ENCODE results near the gene PPP3R1.

DNA sequence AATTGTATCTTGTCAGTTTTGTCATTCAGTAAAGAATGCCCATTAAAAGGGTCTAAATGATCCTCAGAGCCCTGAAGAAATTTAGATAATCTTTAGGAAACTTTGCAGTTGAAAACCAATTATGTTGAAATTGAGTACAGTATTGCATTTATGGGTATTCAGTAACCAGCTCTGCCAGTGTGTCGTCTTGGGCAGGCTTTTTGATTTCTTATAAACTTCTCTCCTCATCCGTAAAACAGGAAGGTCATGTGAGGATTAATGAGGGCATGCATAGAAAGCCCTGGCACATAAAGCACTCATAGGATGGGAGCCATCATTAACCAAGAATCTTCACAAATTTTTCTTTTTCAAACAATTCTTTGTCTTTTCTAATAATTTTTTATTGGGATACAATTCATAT lies 79.8 kb downstream of the PPP3R1 start:
- TF ChIP-seq, protein P1, sequence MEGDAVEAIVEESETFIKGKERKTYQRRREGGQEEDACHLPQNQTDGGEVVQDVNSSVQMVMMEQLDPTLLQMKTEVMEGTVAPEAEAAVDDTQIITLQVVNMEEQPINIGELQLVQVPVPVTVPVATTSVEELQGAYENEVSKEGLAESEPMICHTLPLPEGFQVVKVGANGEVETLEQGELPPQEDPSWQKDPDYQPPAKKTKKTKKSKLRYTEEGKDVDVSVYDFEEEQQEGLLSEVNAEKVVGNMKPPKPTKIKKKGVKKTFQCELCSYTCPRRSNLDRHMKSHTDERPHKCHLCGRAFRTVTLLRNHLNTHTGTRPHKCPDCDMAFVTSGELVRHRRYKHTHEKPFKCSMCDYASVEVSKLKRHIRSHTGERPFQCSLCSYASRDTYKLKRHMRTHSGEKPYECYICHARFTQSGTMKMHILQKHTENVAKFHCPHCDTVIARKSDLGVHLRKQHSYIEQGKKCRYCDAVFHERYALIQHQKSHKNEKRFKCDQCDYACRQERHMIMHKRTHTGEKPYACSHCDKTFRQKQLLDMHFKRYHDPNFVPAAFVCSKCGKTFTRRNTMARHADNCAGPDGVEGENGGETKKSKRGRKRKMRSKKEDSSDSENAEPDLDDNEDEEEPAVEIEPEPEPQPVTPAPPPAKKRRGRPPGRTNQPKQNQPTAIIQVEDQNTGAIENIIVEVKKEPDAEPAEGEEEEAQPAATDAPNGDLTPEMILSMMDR (IDR thresholded peaks at IDR 0.05; ENCODE audit: insufficient read depth, low read length, poor library complexity, severe bottlenecking) = no peak
- no peak for TF ChIP-seq EZH2phosphoT487 (conservative IDR thresholded peaks at IDR 0.05; ENCODE audit: low read length)

All from SU-DHL-6 (cell line).